IPS-18c (cell line): ENCODE measurements around the gene ZNF324.
A peak's percentile ranks its signal among the peaks of the same experiment; 100 is the strongest.
"Not testable (repeated sequence)": the region's sequence is repeated elsewhere in the genome, so short reads cannot be mapped to it uniquely, and the experiment has no call there.

Experiments
- H3K4me3 ChIP-seq: 2 replicates; pipeline ENCODE4 v1.7.0; 2013; ENCODE audit warnings: low read depth, mild to moderate bottlenecking, low read length, moderate library complexity; ENCODE audit not compliant: insufficient read depth
- H3K9me3 ChIP-seq: one replicate; pipeline ENCODE4 v1.6.1; 2013; ENCODE audit warnings: mild to moderate bottlenecking, low read length, moderate library complexity; ENCODE audit not compliant: control insufficient read depth, insufficient read depth

The ZNF324 gene

DNA sequence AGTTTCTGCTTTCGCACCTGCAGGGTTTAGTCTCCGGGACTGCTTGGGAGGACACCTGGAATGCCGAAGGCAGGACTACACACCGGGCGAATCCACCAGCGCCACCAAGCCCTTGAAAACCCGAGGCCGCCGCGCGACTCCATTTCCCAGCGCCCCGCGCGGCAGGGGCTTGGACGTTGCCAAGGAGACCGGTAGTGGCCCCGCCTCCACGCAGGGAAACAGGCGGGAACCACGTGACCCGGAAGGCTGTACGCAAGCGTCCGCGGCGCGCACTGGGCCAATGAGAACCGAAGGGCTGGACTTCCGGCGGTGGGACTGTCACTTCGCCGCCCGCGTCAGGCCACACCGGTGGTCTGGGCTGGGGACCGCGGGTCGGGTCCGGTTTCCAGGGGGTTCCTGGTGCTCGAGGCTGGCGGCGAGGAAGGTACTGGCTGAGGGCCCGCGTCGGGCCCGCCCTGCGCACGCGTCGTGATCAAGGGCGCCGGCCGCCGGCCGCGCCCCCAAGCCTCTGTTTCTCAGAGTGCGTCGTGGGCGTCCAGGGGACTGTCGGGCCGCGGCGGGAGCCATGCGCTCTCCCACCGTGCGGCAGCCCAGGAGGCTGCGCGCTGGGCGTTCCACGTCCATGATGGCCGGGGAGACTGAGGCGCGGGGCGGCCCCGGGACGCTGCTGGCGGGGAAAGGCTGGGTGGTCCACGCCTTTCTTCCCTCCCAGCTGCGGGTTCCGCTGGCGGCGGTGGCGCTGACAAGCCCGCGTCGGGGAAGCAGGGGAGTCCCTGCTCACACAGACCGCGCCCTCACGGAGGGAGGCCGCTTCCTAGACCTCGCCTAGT is at the start of gene ZNF324:
Gene ZNF324, plus strand, starts transcription at position 321 of the 830 bp plus-strand sequence. CDS start 2,106 bp downstream, outside the sequence.
- peaks cover 2% of the 10 kb centered on the region for H3K9me3 ChIP-seq
- peak within 1 kb of the TSS; percentile 83 for H3K4me3 ChIP-seq

- Histone ChIP-seq H3K9me3 (peaks cover 22% of the 10 kb centered on the region), H3K4me3 (no peak overlapping the region)
Measured at GRCh38 chr19:58428617-58429016, 38.3 kb upstream of the ZNF324 start.

GRCh38 chr19:58429745-58430144 is 37.1 kb upstream of the ZNF324 start:
- H3K9me3 ChIP-seq = peaks cover 33% of the 10 kb centered on the region

DNA sequence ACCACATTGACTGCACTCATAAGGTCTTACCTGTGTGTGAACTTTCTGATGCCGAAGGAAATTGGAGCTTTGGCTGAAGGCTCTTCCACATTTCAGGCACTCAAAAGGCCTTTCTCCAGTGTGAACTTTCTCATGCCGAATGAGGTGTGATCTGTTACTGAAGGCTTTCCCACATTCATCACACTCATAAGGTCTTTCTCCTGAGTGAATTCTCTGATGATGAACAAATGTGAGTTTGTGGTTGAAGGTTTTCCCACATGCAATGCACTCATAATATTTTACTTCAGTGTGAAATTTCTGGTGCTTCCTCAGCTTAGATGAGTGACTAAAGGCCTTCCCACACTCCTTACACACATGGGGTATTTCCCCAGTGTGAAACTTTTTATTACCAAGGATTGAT is 32.7 kb upstream of the ZNF324 start:
- peaks cover 43% of the 10 kb centered on the region for H3K9me3 ChIP-seq

More at GRCh38 chr19:58429745-58430144, 37.1 kb upstream of the ZNF324 start:
- no peak overlapping the region for H3K4me3 ChIP-seq

DNA sequence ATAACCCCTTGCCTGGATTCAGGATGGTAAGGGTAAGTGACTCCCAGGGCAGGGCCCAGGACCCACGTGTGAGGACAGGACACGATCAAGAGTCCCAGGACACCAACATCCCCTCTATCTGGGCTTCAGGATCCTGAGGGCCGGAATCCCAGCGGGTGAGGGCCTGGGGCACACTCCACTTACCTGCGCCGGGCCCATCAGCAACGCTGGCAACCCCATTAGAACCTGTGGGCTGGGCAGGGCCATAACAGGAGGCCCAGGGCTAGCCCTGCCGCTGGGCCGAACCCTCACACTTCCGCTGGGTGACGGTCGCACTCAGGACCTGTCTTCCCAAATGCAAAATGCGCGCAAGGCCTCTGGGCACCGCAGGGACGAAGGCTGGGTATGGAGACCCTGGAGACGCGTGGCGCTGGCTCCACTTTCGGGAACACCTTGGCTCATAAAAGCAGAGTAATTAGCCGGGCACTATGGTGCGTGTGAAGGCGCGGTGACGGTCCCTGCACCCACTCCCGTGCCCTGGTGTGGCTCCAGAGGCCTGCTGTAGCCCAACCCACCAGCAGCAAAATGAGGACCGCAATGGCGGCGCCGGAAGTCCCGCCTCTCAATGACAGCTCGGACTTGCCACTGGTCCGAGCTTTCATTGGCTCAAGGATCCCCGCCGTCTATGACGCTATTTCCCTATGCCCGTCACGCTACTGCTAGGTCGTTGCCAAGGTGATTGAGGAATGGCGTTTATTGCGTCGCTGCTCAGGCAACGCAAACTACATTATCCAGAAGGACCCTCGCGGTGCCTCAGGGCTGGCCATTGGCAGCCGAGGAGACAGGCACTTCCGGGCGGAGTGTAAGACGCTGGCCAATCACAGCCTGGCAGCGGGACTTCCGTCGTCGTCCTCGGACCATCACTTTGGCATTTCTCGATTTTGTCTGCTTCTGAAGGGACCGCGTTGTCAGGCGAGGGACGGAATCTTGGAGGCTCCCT is 27.0 kb upstream of the ZNF324 start, which contains the start of gene ZNF132:
Gene ZNF132, minus strand, starts transcription at position 578 of the 979 bp plus-strand sequence. Its CDS starts 332 bp downstream, at position 246.
- Histone ChIP-seq H3K9me3 (peaks cover 11% of the 10 kb centered on the region), H3K4me3 (peak within 1 kb of the TSS; percentile 88)

More for the DNA sequence above, 32.7 kb upstream of the ZNF324 start:
- H3K4me3 ChIP-seq = no peak overlapping the region

DNA sequence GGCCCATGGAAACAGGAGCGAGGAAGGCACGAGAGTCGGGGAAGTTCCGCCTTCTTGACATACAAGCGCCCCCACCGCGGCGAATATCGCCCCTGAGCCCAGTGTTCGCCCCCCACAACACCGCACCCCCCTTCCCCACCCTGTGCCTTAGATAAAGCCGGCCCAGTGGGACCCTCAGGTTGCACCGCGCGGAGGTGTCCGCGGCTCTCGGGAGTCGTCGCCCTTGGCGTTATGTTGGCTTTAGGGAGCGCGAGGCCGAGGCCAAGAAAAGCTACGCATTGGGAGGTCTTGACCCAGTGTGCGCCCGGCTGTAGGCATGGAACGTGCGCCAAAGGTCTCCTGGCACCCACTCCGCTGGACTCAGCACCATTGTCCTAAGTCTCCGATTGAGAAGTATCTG is 26.3 kb upstream of the ZNF324 start:
- Histone ChIP-seq H3K4me3 (peak overlapping the region; percentile 50), H3K9me3 (peaks cover 4% of the 10 kb centered on the region)

DNA sequence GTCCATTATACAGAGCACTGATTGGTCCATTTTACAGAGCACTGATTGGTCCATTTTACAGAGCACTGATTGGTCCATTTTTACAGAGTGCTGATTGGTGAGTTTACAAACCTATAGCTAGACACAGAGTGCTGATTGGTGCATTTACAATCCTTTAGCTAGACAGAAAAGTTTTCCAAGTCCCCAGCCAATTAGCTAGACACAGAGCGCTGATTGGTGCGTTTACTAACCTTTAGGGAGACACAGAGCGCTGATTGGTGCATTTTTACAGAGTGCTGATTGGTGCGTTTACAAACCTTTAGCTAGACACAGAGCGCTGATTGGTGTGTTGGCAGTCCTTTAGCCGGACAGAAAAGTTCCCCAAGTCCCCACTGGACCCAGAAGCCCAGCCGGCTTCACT is 23.9 kb upstream of the ZNF324 start:
- H3K4me3 ChIP-seq, H3K9me3 ChIP-seq: not testable (repeated sequence)

DNA sequence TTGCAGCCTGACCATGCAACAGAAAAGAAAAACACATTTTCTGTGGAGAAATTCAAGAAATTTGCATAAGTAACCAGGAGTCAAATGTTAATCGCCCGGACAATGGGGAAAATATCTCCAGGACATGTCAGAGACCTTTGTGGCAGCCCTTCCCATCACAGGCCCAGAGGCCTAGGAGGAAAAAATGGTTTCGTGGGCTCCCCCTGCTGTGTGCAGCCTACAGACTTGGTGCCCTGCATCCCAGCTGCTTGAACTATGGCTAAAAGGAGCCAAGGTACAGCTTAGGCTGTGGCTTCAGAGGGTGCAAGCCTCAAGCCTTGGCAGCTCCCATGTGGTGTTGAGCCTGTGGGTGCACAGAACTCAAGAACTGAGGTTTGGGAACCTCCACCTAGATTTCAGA is 18.0 kb upstream of the ZNF324 start:
- H3K9me3 ChIP-seq, H3K4me3 ChIP-seq: not testable (repeated sequence)

DNA sequence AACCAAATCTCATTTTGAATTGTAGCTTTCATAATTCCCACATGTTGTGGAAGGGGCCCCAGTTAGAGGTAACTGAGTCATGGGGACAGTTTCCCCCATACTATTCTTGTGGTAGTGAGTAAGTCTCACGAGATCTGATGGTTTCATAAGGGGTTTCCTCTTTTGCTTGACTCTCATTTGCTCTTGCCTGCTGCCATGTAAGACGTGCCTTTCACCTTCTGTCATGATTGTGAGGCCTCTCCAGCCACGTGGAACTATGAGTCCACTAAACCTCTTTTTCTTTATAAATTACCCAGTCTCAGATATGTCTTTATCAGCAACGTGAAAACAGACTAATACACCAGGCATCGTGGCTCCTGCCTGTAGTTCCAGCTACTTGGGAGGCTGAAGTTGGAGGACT is 16.9 kb upstream of the ZNF324 start:
- H3K9me3 ChIP-seq, H3K4me3 ChIP-seq: not testable (repeated sequence)

GRCh38 chr19:58450856-58451357 is 16.0 kb upstream of the ZNF324 start:
- H3K9me3 ChIP-seq = peaks cover 3% of the 10 kb centered on the region
- H3K4me3 ChIP-seq = peak overlapping the region; percentile 83

GRCh38 chr19:58451358-58452101 is 15.3 kb upstream of the ZNF324 start, which contains the start of gene ZNF324B:
ZNF324B (plus strand) TSS chr19:58451622; CDS start chr19:58453702, 2,080 bp downstream.
- Histone ChIP-seq H3K9me3 (peaks cover 3% of the 10 kb centered on the region), H3K4me3 (peak within 1 kb of the TSS; percentile 83)

- H3K4me3 ChIP-seq = no peak overlapping the region
- no peaks in the 10 kb centered on the region for H3K9me3 ChIP-seq
Measured at GRCh38 chr19:58453743-58454142, 13.1 kb upstream of the ZNF324 start.

DNA sequence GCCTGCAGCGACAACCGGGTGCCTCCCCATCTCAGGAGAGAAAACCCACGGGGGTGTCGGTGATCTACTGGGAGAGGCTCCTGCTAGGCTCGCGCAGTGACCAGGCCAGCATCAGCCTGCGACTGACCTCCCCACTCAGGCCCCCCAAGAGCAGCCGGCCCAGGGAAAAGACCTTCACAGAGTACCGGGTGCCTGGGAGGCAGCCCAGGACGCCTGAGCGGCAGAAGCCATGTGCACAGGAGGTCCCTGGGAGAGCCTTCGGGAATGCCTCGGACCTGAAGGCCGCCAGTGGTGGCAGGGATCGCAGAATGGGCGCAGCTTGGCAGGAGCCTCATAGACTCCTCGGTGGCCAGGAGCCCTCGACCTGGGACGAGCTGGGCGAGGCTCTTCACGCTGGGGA is 11.6 kb upstream of the ZNF324 start:
- Histone ChIP-seq H3K4me3 (no peak overlapping the region), H3K9me3 (no peaks in the 10 kb centered on the region)

- no peak overlapping the region for H3K4me3 ChIP-seq
- H3K9me3 ChIP-seq = no peaks in the 10 kb centered on the region
Measured at GRCh38 chr19:58456111-58456510, 10.8 kb upstream of the ZNF324 start.

DNA sequence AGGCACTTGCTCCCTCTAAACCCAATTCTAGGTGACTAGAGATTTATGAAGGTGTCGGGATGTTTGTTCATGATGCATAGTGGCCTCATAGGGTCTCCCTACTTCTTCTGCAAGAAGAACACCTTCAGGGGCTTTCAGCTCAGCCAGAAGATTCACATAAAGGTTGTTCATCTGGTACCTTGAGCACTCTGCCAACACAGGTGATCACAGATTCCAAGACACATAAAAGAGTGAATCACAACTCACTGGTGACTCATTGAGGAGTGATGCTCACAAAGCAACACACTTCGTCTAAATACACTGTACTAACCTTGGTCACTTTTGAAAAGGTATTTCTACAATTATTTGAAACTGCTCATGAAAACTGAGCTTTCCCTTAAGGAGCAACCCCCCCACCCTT is 6.8 kb upstream of the ZNF324 start:
- Histone ChIP-seq H3K9me3 (peaks cover 2% of the 10 kb centered on the region), H3K4me3 (no peak overlapping the region)

DNA sequence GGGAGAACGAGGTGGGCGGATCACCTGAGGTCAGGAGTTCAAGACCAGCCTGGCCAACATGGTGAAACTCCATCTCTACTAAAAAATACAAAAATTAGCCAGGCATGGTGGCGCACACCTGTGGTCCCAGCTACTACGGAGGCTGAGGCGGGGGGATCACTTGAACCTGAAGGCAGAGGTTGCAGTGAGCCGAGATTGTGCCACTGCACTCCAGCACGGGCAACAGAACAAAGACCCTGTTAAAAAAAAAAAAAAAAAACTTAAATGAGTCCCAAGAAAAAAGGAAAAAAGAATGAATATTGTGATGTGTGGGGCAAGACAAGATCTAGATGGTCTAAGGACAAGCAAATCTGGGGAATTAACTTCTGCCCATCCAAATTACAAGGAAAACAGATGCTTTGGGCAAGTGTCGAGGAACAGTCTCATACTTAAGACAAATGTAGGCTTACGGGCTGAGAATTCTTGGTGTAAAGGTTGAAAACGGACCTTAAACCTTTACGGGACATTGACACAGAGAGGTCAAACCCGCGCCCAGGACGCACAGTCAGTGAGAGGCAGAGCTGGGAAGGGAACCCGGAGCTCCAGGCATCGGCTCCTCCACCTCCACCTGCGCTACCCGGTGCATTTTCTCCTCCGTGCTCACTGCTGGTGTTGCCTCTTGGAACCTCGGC is 656 bp upstream of the ZNF324 start:
- Histone ChIP-seq H3K4me3 (peak overlapping the region; percentile 56), H3K9me3 (peaks cover 2% of the 10 kb centered on the region)
